Astrocyte of the hippocampus (primary cell): ENCODE measurements around the gene C17orf113.

ENCODE experiments used
- DNase-seq: peaks from one replicate; pipeline ENCODE4 v3.0.0; 2011; ENCODE audit warnings: low read depth, low spot score

C17orf113 gene

GRCh38 chr17:42072323-42073187, 22.2 kb upstream of the C17orf113 start:
- peak; percentile 44 for DNase-seq

DNA sequence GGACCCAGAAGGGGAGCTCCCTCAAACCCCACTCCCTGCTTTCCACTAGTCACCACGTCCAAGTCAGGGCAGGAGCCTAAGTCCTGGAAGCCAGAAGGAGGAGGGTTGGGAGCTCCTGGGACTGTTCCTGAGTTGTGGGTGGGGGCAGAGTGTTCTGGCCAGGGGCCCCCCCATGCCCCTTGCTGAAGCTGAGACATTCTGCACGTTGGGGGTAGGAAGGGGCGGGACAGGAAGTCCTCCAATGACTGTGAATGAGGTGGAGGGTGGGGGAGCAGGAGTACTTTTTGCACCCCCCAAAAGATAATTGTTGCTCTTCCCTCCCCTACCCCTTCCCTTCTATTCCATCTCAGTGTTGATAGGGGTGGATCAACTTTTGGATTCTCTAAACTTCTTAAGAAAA, 21.4 kb upstream of the C17orf113 start:
- no peak for DNase-seq

DNA sequence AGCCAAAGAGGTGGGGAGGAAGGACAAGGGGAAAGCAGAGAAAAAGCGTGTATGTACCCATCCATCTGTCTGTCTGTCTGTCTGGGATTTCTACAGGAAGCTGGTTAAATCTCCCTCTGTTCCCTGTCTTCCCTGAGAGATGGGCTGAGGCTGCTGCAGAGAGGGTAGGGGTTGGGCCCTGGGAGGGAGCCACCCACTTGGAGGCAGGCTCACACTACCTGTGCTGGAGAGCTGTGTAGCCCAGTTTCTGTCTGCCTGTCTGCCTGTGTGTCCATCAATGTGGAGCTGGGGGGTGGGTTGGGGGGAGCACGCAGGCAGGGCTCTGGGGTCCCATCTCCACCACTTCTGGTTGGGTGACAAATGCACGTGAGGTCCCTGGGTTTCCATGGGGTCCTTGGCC, 18.6 kb upstream of the C17orf113 start:
- DNase-seq: no peak

- DNase-seq: peak; percentile 59
These were observed 17.1 kb upstream of the C17orf113 start for GRCh38 chr17:42067371-42068091.

GRCh38 chr17:42065201-42065600, 14.8 kb upstream of the C17orf113 start:
- DNase-seq: no peak

DNA sequence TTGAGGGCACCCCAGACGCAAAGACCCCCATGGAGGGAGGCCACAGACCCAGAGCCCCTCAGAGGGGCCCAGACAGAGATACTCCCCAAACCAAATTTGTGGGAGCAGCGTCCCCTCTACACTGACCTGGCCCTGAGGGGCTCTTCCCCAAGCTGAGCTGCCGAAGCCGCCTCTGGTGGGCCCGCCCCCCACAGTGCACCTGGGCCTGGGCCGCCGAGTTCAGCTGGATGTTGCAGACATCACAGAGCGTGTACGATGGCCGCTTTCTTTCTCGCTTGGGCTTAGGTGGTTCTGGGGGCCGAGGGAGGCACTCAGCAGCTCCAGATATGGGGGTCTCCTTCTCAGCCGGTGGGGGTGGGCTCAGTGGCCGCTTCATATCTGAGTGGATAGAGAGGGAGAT, 12.3 kb upstream of the C17orf113 start:
- DNase-seq: no peak

GRCh38 chr17:42061646-42062487, 11.5 kb upstream of the C17orf113 start:
- no peak for DNase-seq

- DNase-seq: no peak
These were observed 9.8 kb upstream of the C17orf113 start for GRCh38 chr17:42060231-42060630.

DNA sequence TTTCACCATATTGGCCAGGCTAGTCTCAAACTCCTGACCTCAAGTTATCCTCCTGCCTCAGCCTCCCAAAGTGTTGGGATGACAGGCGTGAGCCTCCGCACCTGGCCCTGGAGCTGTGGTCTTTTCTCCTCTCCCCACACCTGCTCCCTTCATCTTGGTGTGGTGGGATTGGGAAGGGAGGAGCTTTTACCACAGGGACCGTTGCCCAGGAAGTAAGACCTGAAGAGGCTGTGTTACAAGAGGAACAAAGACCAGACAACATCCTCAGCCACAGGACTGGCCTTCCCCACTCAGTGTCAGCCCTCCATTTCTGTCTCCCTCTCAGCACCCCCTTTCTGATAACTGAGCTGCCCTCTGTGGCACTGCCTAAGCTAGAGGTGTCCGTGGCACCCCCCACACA, 9.4 kb upstream of the C17orf113 start:
- DNase-seq: no peak

DNA sequence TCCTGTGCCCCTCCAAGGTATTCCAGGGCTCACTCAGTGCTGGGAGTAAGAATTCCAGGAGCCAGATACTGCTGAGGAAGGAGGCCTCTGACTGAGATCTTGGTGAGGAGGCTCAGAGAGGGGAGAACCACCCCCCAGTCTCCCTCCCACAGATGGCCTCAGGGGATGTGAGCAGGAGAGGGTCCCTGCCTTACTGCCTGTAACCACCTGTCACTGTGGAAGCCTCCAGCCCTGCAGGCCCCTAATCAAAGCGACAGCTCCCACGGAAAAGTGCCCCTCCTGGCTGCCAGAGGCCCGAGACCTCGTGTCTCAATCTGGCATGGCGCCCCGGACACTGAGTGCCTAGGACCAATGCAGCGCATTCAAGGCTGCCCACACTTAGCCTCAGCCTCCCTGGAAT, 7.7 kb upstream of the C17orf113 start:
- no peak for DNase-seq

GRCh38 chr17:42056635-42057034, 6.2 kb upstream of the C17orf113 start:
- no peak for DNase-seq

- DNase-seq: no peak
These were observed 5.1 kb upstream of the C17orf113 start for GRCh38 chr17:42055496-42055895.

- no peak for DNase-seq
These were observed 4.6 kb upstream of the C17orf113 start for GRCh38 chr17:42055027-42055426.

DNA sequence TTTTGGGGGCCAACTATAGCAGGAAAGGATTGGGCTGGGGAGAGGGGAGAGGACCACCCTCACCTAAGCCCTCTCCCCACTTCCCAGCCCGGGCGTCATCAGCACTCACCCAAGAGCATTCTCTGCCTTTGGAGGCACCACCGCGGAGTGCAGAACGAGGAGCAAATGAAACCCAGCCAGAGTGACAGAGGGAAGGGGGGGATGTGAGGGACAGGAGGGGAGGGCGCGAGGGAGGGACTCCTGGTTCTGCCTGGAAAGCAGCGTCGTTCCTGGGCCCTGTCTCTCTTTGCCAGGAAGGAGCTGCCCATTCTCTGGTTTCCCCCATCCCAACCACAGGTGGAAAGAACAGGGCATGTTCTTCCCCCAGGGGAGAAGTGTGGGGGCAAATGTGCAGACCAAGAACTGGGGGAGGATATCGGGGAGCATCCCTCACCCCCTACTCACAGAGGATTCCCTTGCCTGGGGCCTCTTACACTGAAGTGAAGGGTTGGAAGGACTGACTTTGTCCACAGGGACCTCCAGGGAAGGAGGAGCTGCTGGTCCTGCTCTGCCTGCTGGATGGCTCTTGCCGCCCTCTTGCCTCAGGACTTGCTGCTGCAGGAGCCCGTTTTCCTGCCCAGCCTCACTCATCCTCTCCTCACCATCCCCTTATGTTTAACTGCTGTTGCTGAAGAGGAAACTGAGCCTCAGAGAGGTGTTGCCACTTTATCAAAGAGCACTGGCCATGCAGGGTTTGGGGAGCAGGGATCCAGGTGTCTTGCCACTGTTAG, 3.5 kb upstream of the C17orf113 start:
- no peak for DNase-seq

DNA sequence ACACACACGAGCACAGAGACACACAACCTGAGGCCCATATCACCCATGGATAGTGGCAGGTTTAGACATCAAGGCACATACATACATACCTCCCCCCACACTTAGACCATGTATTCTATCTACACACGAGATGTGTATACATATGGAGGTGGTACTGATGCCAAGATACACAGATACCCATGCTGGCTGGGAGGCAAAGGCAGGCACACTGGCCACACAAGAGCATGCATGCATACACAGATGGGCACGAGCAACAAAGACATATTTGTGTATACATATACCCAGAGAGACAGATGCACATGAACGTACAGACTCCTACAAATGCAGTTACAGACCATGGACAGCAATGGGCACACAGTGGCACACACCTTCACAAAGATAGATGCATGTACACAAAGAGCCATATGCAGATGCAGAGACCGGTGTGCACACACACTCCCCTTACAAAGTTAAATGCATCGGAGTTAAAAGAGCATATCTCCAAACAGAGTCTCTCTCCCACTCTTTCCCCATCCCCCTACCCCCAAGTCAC, 2.0 kb upstream of the C17orf113 start:
- no peak for DNase-seq

- no peak for DNase-seq
These were observed 1.2 kb upstream of the C17orf113 start for GRCh38 chr17:42051645-42052044.

DNA sequence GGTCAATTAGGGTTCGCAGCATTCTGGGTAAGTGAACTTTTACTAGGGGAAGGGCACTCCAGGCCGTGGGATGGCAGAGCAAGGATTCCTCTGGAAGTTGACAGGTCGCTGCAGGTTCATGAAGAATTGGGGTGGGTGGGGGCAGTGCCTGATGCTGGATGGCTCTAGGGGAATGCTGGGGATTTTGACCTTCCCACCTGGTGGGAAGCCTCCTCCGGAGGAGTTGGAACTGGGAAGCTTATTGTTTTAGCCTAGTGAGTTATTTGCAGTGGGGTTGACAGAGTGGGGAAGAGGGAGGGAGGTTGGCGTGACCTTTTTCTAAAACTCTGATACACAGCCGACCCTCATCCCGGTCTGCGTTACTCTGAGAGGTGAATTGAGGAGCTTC, 606 bp upstream of the C17orf113 start:
- DNase-seq: no peak

DNA sequence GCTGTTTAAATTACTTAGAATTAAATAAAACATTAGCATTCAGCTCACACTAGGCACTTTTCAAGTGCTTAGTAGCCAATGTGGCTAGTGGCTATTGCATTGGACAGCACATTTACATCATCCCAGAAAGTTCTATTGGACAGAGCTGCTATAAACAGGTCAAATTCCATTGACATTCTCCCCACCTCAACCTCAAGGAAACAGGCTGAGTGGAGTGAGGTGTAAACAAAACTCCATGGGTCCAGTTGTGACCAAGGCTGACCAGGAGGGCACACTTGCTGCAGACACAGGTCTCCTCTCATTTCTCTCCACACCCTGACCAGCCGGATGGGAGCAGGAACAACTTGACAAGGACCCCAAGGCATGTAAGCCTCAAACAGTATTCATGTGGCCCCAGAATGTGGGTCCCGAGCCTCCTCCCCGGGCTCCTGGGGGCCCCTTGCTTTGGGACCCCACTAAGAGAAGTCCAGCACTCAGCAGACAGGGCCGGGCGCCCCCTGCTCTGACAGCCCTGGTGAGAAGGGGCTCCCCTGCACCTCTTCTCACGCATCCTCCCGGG, 488 bp downstream of the C17orf113 start:
- DNase-seq: peak; percentile 23

DNA sequence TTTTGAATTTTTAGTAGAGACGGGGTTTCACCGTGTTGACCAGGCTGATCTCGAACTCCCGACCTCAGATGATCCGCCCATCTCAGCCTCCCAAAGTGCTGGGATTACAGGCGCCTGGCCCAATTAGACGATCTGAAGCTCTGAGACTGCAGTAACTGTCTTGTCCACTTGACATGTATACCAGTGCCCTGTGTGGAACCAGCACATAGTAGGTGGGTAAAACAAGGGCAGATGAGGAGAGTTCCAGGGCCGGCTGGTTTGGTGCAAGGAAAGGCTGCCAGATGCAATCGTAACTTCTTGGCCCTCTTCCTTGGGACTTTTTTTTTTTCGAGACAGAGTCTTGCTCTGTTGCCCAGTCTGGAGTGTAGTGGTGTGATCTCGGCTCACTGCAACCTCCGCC, 3.1 kb downstream of the C17orf113 start:
- DNase-seq: no peak

DNA sequence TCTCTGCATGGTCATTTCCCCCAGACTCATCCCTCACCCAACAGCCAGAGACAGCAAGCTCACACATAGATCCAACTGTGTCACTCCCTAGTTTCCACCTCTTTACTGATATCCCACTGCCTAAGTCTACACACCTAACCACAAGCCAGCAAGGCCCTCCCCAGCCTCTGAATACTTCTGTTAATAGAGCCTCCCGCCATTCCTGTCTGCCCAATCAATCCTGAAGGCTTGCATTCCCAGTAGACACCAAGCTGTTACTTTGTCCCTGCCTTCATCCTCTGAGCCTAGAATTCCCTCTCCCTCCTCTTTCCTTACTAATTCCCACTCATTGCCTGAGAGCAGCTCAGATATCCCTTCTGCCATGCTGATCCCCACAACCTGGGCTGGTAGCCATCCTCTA, 4.7 kb downstream of the C17orf113 start:
- no peak for DNase-seq
